Measurements from ENCODE around the gene MCTP2. TPM values are rescaled to one million over a fixed set of nuclear protein-coding genes. Genes with fewer than 3 reads are reported as not detected.
A peak's percentile ranks its signal among the peaks of the same experiment; 100 is the strongest.
"Not testable (repeated sequence)": the region's sequence is repeated elsewhere in the genome, so short reads cannot be mapped to it uniquely, and the experiment has no call there.

Gene MCTP2
- total and polyA plus RNA-seq, 5 donors from 2014 or later: 1.1 to 6.4 (median 2.8) TPM

DNA sequence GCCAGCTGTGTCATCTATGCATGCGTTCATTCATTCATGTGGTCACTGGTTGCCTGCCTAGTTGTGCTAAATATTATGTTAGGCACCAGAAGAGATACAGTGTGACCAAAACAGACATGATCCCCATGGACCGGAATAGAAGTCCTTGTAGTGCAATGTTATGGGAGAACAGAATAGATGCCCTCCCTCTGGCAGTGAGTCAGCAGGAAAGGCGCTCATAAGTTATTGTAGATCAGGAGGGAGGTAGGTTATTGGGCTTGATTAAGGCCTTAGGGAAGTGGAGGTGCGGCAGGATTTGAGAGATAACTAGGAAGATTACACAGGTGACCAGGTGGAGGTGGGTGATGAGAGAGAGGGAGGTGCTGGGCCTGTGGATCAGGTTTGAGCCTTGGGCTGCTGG, 5.2 kb downstream of the MCTP2 start:
- Histone ChIP-seq H3K36me3 (ENCODE audit: control insufficient read depth, insufficient read depth, low read length) (no peaks in the 10 kb centered on the region), H3K4me3 (ENCODE audit: low read depth, low read length) (no peak overlapping the region), H3K4me1 (ENCODE audit: control insufficient read depth, insufficient read depth, low read length, poor library complexity, severe bottlenecking) (peaks cover 3% of the 10 kb centered on the region), H3K27ac (ENCODE audit: insufficient read depth, low read length, poor library complexity, severe bottlenecking) (no peak overlapping the region), H3K27me3 (ENCODE audit: control insufficient read depth, insufficient read depth, low read length) (no peaks in the 10 kb centered on the region), H3K9me3 (ENCODE audit: control insufficient read depth in 2 of 2, low read length in 2 of 2) (no peaks in the 10 kb centered on the region)
- H3K36me3 Mint-ChIP-seq: peaks cover 4% of the 10 kb centered on the region
- peaks cover 0 to 2% (median 0%) of the 10 kb centered on the region in 7 donors for H3K9me3 Mint-ChIP-seq
- no peak for ATAC-seq (ENCODE audit: low read depth in 2 of 2)
- no peak overlapping the region for H3K27ac Mint-ChIP-seq
- no peak overlapping the region for H3K4me3 Mint-ChIP-seq
- no peaks in the 10 kb centered on the region for H3K27me3 Mint-ChIP-seq
- DNase-seq: no peak
- H3K4me1 Mint-ChIP-seq: peaks cover 8 to 34% (median 22%) of the 10 kb centered on the region in 4 donors

- ATAC-seq (ENCODE audit: low read depth in 2 of 2): no peak
- H3K4me3 Mint-ChIP-seq: no peak overlapping the region
- no peak for DNase-seq
- no peaks in the 10 kb centered on the region for H3K4me1 ChIP-seq (ENCODE audit: control insufficient read depth, insufficient read depth, low read length, poor library complexity, severe bottlenecking)
- no peak overlapping the region for H3K4me3 ChIP-seq (ENCODE audit: low read depth, low read length)
- H3K4me1 Mint-ChIP-seq: peaks cover 5 to 26% (median 16%) of the 10 kb centered on the region in 4 donors
- no peaks in the 10 kb centered on the region for H3K36me3 ChIP-seq (ENCODE audit: control insufficient read depth, insufficient read depth, low read length)
- peak overlapping the region in 1 of 3 donors; percentile 70 for H3K27ac Mint-ChIP-seq
- H3K27ac ChIP-seq (ENCODE audit: insufficient read depth, low read length, poor library complexity, severe bottlenecking): no peak overlapping the region
- H3K9me3 Mint-ChIP-seq: peaks cover 0 to 2% (median 0%) of the 10 kb centered on the region in 7 donors
- H3K27me3 ChIP-seq (ENCODE audit: control insufficient read depth, insufficient read depth, low read length): no peaks in the 10 kb centered on the region
- H3K36me3 Mint-ChIP-seq: peaks cover 4% of the 10 kb centered on the region
- no peaks in the 10 kb centered on the region for H3K27me3 Mint-ChIP-seq
- no peaks in the 10 kb centered on the region for H3K9me3 ChIP-seq (ENCODE audit: control insufficient read depth in 2 of 2, low read length in 2 of 2)
Observed at GRCh38 chr15:94237903-94238302, 6.5 kb downstream of the MCTP2 start.

GRCh38 chr15:94238539-94239118, 7.3 kb downstream of the MCTP2 start:
- Histone ChIP-seq H3K4me1 (ENCODE audit: control insufficient read depth, insufficient read depth, low read length, poor library complexity, severe bottlenecking) (no peaks in the 10 kb centered on the region), H3K36me3 (ENCODE audit: control insufficient read depth, insufficient read depth, low read length) (no peaks in the 10 kb centered on the region), H3K9me3 (ENCODE audit: control insufficient read depth in 2 of 2, low read length in 2 of 2) (no peaks in the 10 kb centered on the region), H3K4me3 (ENCODE audit: low read depth, low read length) (no peak overlapping the region), H3K27me3 (ENCODE audit: control insufficient read depth, insufficient read depth, low read length) (no peaks in the 10 kb centered on the region), H3K27ac (ENCODE audit: insufficient read depth, low read length, poor library complexity, severe bottlenecking) (no peak overlapping the region)
- peaks cover 4% of the 10 kb centered on the region for H3K36me3 Mint-ChIP-seq
- DNase-seq (peak in 1 of 3 donors; percentile 13), ATAC-seq (ENCODE audit: low read depth in 2 of 2) (no peak)
- H3K9me3 Mint-ChIP-seq: peaks cover 0 to 2% (median 0%) of the 10 kb centered on the region in 7 donors
- H3K4me1 Mint-ChIP-seq: peaks cover 4 to 26% (median 14%) of the 10 kb centered on the region in 4 donors
- no peak overlapping the region for H3K4me3 Mint-ChIP-seq
- H3K27ac Mint-ChIP-seq: peak overlapping the region; percentile 33 to 69 (median 63)
- no peaks in the 10 kb centered on the region for H3K27me3 Mint-ChIP-seq

- no peaks in the 10 kb centered on the region for H3K36me3 ChIP-seq (ENCODE audit: control insufficient read depth, insufficient read depth, low read length)
- H3K27me3 Mint-ChIP-seq: no peaks in the 10 kb centered on the region
- H3K27me3 ChIP-seq (ENCODE audit: control insufficient read depth, insufficient read depth, low read length): no peaks in the 10 kb centered on the region
- H3K4me1 Mint-ChIP-seq: peaks cover 0 to 22% (median 14%) of the 10 kb centered on the region in 4 donors
- DNase-seq: no peak
- no peaks in the 10 kb centered on the region for H3K4me1 ChIP-seq (ENCODE audit: control insufficient read depth, insufficient read depth, low read length, poor library complexity, severe bottlenecking)
- no peak for ATAC-seq (ENCODE audit: low read depth in 2 of 2)
- no peaks in the 10 kb centered on the region for H3K9me3 ChIP-seq (ENCODE audit: control insufficient read depth in 2 of 2, low read length in 2 of 2)
- H3K4me3 Mint-ChIP-seq: no peak overlapping the region
- H3K36me3 Mint-ChIP-seq: peaks cover 4% of the 10 kb centered on the region
- no peak overlapping the region for H3K27ac Mint-ChIP-seq
- peaks cover 0 to 2% (median 0%) of the 10 kb centered on the region in 7 donors for H3K9me3 Mint-ChIP-seq
- H3K4me3 ChIP-seq (ENCODE audit: low read depth, low read length): no peak overlapping the region
- no peak overlapping the region for H3K27ac ChIP-seq (ENCODE audit: insufficient read depth, low read length, poor library complexity, severe bottlenecking)
Observed at GRCh38 chr15:94239474-94239873, 8.1 kb downstream of the MCTP2 start.

GRCh38 chr15:94240480-94240879, 9.1 kb downstream of the MCTP2 start:
- H3K27me3 Mint-ChIP-seq: no peaks in the 10 kb centered on the region
- H3K4me1 Mint-ChIP-seq: peaks cover 0 to 22% (median 11%) of the 10 kb centered on the region in 4 donors

GRCh38 chr15:94242257-94242656, 10.9 kb downstream of the MCTP2 start:
- no peak overlapping the region for H3K27ac Mint-ChIP-seq
- H3K9me3 ChIP-seq (ENCODE audit: control insufficient read depth in 2 of 2, low read length in 2 of 2): no peaks in the 10 kb centered on the region

More at GRCh38 chr15:94240480-94240879, 9.1 kb downstream of the MCTP2 start:
- Mint-ChIP-seq H3K4me3 (peak overlapping the region in 1 of 4 donors; percentile 85), H3K36me3 (peaks cover 4% of the 10 kb centered on the region), H3K27ac (peak overlapping the region in 1 of 3 donors; percentile 21), H3K9me3 (peaks cover 0 to 2% (median 0%) of the 10 kb centered on the region in 7 donors)
- Histone ChIP-seq H3K9me3 (ENCODE audit: control insufficient read depth in 2 of 2, low read length in 2 of 2) (no peaks in the 10 kb centered on the region), H3K4me3 (ENCODE audit: low read depth, low read length) (no peak overlapping the region), H3K4me1 (ENCODE audit: control insufficient read depth, insufficient read depth, low read length, poor library complexity, severe bottlenecking) (no peaks in the 10 kb centered on the region), H3K27ac (ENCODE audit: insufficient read depth, low read length, poor library complexity, severe bottlenecking) (no peak overlapping the region), H3K36me3 (ENCODE audit: control insufficient read depth, insufficient read depth, low read length) (no peaks in the 10 kb centered on the region), H3K27me3 (ENCODE audit: control insufficient read depth, insufficient read depth, low read length) (no peaks in the 10 kb centered on the region)
- no peak for ATAC-seq (ENCODE audit: low read depth in 2 of 2)
- no peak for DNase-seq

GRCh38 chr15:94243003-94243402, 11.6 kb downstream of the MCTP2 start:
- peaks cover 0 to 14% (median 9%) of the 10 kb centered on the region in 4 donors for H3K4me1 Mint-ChIP-seq
- not testable (repeated sequence) for H3K27ac Mint-ChIP-seq; H3K9me3 ChIP-seq (ENCODE audit: control insufficient read depth in 2 of 2, low read length in 2 of 2); H3K27ac ChIP-seq (ENCODE audit: insufficient read depth, low read length, poor library complexity, severe bottlenecking); H3K4me3 Mint-ChIP-seq; H3K36me3 Mint-ChIP-seq; H3K9me3 Mint-ChIP-seq; H3K4me1 ChIP-seq (ENCODE audit: control insufficient read depth, insufficient read depth, low read length, poor library complexity, severe bottlenecking); ATAC-seq (ENCODE audit: low read depth in 2 of 2); H3K27me3 ChIP-seq (ENCODE audit: control insufficient read depth, insufficient read depth, low read length); H3K27me3 Mint-ChIP-seq; H3K36me3 ChIP-seq (ENCODE audit: control insufficient read depth, insufficient read depth, low read length); H3K4me3 ChIP-seq (ENCODE audit: low read depth, low read length); DNase-seq

More at GRCh38 chr15:94242257-94242656, 10.9 kb downstream of the MCTP2 start:
- peaks cover 0 to 2% (median 0%) of the 10 kb centered on the region in 7 donors for H3K9me3 Mint-ChIP-seq
- Histone ChIP-seq H3K27ac (ENCODE audit: insufficient read depth, low read length, poor library complexity, severe bottlenecking) (no peak overlapping the region), H3K4me1 (ENCODE audit: control insufficient read depth, insufficient read depth, low read length, poor library complexity, severe bottlenecking) (no peaks in the 10 kb centered on the region), H3K36me3 (ENCODE audit: control insufficient read depth, insufficient read depth, low read length) (no peaks in the 10 kb centered on the region), H3K27me3 (ENCODE audit: control insufficient read depth, insufficient read depth, low read length) (no peaks in the 10 kb centered on the region), H3K4me3 (ENCODE audit: low read depth, low read length) (no peak overlapping the region)
- H3K4me1 Mint-ChIP-seq: peaks cover 0 to 16% (median 11%) of the 10 kb centered on the region in 4 donors
- DNase-seq: no peak
- no peaks in the 10 kb centered on the region for H3K36me3 Mint-ChIP-seq
- ATAC-seq (ENCODE audit: low read depth in 2 of 2): no peak
- no peak overlapping the region for H3K4me3 Mint-ChIP-seq
- H3K27me3 Mint-ChIP-seq: no peaks in the 10 kb centered on the region

- no peak overlapping the region for H3K4me3 ChIP-seq (ENCODE audit: low read depth, low read length)
- no peaks in the 10 kb centered on the region for H3K36me3 ChIP-seq (ENCODE audit: control insufficient read depth, insufficient read depth, low read length)
- no peak overlapping the region for H3K4me3 Mint-ChIP-seq
- H3K27ac ChIP-seq (ENCODE audit: insufficient read depth, low read length, poor library complexity, severe bottlenecking): no peak overlapping the region
- H3K4me1 ChIP-seq (ENCODE audit: control insufficient read depth, insufficient read depth, low read length, poor library complexity, severe bottlenecking): no peaks in the 10 kb centered on the region
- peaks cover 0 to 1% (median 0%) of the 10 kb centered on the region in 7 donors for H3K9me3 Mint-ChIP-seq
- ATAC-seq (ENCODE audit: low read depth in 2 of 2) (no peak), DNase-seq (no peak)
- no peak overlapping the region for H3K27ac Mint-ChIP-seq
- H3K9me3 ChIP-seq (ENCODE audit: control insufficient read depth in 2 of 2, low read length in 2 of 2): no peaks in the 10 kb centered on the region
- H3K4me1 Mint-ChIP-seq: peaks cover 0 to 16% (median 8%) of the 10 kb centered on the region in 4 donors
- H3K36me3 Mint-ChIP-seq: no peaks in the 10 kb centered on the region
- no peaks in the 10 kb centered on the region for H3K27me3 ChIP-seq (ENCODE audit: control insufficient read depth, insufficient read depth, low read length)
- no peaks in the 10 kb centered on the region for H3K27me3 Mint-ChIP-seq
Observed at GRCh38 chr15:94243418-94243817, 12.1 kb downstream of the MCTP2 start.

Measured in CD4-positive, CD25-positive, alpha-beta regulatory T cell (primary cell).